Ectodermal cell (in vitro differentiated cells): ENCODE results near the gene PPIL6.

Experiments used
- H3K27ac ChIP-seq: 2 replicates; pipeline ENCODE4 v1.7.0; 2013; ENCODE audit warnings: mild to moderate bottlenecking, low read depth, low read length; ENCODE audit not compliant: insufficient read depth, poor library complexity, severe bottlenecking
- H3K27me3 ChIP-seq: 2 replicates; pipeline ENCODE4 v1.7.0; 2013; ENCODE audit warnings: mild to moderate bottlenecking, low read length; ENCODE audit not compliant: insufficient read depth, control insufficient read depth, poor library complexity, severe bottlenecking
- H3K36me3 ChIP-seq: one replicate; pipeline ENCODE4 v1.7.0; 2013; ENCODE audit warnings: low read length; ENCODE audit not compliant: control insufficient read depth, insufficient read depth
- H3K4me1 ChIP-seq: one replicate; pipeline ENCODE4 v1.7.0; 2013; ENCODE audit warnings: low read length; ENCODE audit not compliant: control insufficient read depth, insufficient read depth
- H3K4me3 ChIP-seq: 2 replicates; pipeline ENCODE4 v1.7.0; 2013; ENCODE audit warnings: low read depth, low read length, control low read depth; ENCODE audit not compliant: insufficient read depth
- H3K9me3 ChIP-seq: 2 replicates; pipeline ENCODE4 v1.7.0; 2013; ENCODE audit warnings: mild to moderate bottlenecking, low read length, moderate library complexity; ENCODE audit not compliant: control insufficient read depth
- WGBS, 2 experiments: methylation state at CpG; one replicate each; pipeline ENCODE4 v1.1.7; 2013; ENCODE audit warnings: missing lambda C conversion rate in 2 of 2; 5-methylcytosine and 5-hydroxymethylcytosine counted together

The PPIL6 gene

GRCh38 chr6:109449064-109449794 lies 8.8 kb upstream of the PPIL6 start:
- Histone ChIP-seq H3K9me3 (no peaks in the 10 kb centered on the region), H3K36me3 (peaks cover 23% of the 10 kb centered on the region), H3K4me1 (peaks cover 4% of the 10 kb centered on the region), H3K27ac (no peak overlapping the region), H3K4me3 (no peak overlapping the region), H3K27me3 (no peaks in the 10 kb centered on the region)
- 94% methylated on average over 19 of the region's 19 CpGs for WGBS, 2 experiments

- H3K27ac ChIP-seq, result no peak overlapping the region
- 91 to 93% methylated on average over 7 of the region's 7 CpGs for WGBS, 2 experiments
- H3K36me3 ChIP-seq, result peaks cover 29% of the 10 kb centered on the region
- H3K9me3 ChIP-seq, result no peaks in the 10 kb centered on the region
- H3K4me3 ChIP-seq, result no peak overlapping the region
- H3K27me3 ChIP-seq, result no peaks in the 10 kb centered on the region
- no peaks in the 10 kb centered on the region for H3K4me1 ChIP-seq
Measured at GRCh38 chr6:109448615-109449014, 8.2 kb upstream of the PPIL6 start.

- 90% methylated on average over 8 of the region's 8 CpGs for WGBS, 2 experiments
- Histone ChIP-seq H3K36me3 (peaks cover 33% of the 10 kb centered on the region), H3K4me1 (no peaks in the 10 kb centered on the region)
Measured at GRCh38 chr6:109447878-109448555, 7.6 kb upstream of the PPIL6 start.

GRCh38 chr6:109447087-109447486 lies 6.7 kb upstream of the PPIL6 start:
- Histone ChIP-seq H3K27me3 (no peaks in the 10 kb centered on the region), H3K4me1 (no peaks in the 10 kb centered on the region), H3K36me3 (peaks cover 31% of the 10 kb centered on the region), H3K9me3 (no peaks in the 10 kb centered on the region), H3K27ac (no peak overlapping the region), H3K4me3 (no peak overlapping the region)
- 96% methylated on average over 10 of the region's 10 CpGs for WGBS, 2 experiments

More at GRCh38 chr6:109447878-109448555, 7.6 kb upstream of the PPIL6 start:
- Histone ChIP-seq H3K9me3 (no peaks in the 10 kb centered on the region), H3K27me3 (no peaks in the 10 kb centered on the region), H3K4me3 (no peak overlapping the region), H3K27ac (no peak overlapping the region)

- no peaks in the 10 kb centered on the region for H3K27me3 ChIP-seq
- 98% methylated on average over 8 of the region's 8 CpGs for WGBS, 2 experiments
- H3K4me3 ChIP-seq, result no peak overlapping the region
- H3K36me3 ChIP-seq, result peaks cover 27% of the 10 kb centered on the region
- H3K4me1 ChIP-seq, result no peaks in the 10 kb centered on the region
- H3K27ac ChIP-seq, result no peak overlapping the region
- no peaks in the 10 kb centered on the region for H3K9me3 ChIP-seq
Measured at GRCh38 chr6:109446541-109446940, 6.1 kb upstream of the PPIL6 start.

- H3K27me3 ChIP-seq, result no peaks in the 10 kb centered on the region
- WGBS, 2 experiments, result 96 to 98% methylated on average over 15 of the region's 15 CpGs
- peaks cover 27% of the 10 kb centered on the region for H3K36me3 ChIP-seq
- no peaks in the 10 kb centered on the region for H3K9me3 ChIP-seq
- no peaks in the 10 kb centered on the region for H3K4me1 ChIP-seq
- H3K27ac ChIP-seq, result no peak overlapping the region
- no peak overlapping the region for H3K4me3 ChIP-seq
Measured at GRCh38 chr6:109446072-109446471, 5.6 kb upstream of the PPIL6 start.

- 94 to 95% methylated on average over 9 of the region's 9 CpGs for WGBS, 2 experiments
Measured at GRCh38 chr6:109445382-109445781, 5.0 kb upstream of the PPIL6 start.

GRCh38 chr6:109443425-109443950 lies 3.1 kb upstream of the PPIL6 start:
- no peak overlapping the region for H3K27ac ChIP-seq
- no peak overlapping the region for H3K4me3 ChIP-seq
- H3K36me3 ChIP-seq, result peaks cover 22% of the 10 kb centered on the region
- no peaks in the 10 kb centered on the region for H3K9me3 ChIP-seq
- WGBS, 2 experiments, result 95 to 96% methylated on average over 10 of the region's 10 CpGs
- no peaks in the 10 kb centered on the region for H3K4me1 ChIP-seq
- H3K27me3 ChIP-seq, result peaks cover 8% of the 10 kb centered on the region

More at GRCh38 chr6:109445382-109445781, 5.0 kb upstream of the PPIL6 start:
- H3K27ac ChIP-seq, result no peak overlapping the region
- H3K4me1 ChIP-seq, result no peaks in the 10 kb centered on the region
- H3K27me3 ChIP-seq, result no peaks in the 10 kb centered on the region
- no peak overlapping the region for H3K4me3 ChIP-seq
- H3K9me3 ChIP-seq, result no peaks in the 10 kb centered on the region
- peaks cover 22% of the 10 kb centered on the region for H3K36me3 ChIP-seq

- peaks cover 22% of the 10 kb centered on the region for H3K36me3 ChIP-seq
- no peaks in the 10 kb centered on the region for H3K9me3 ChIP-seq
- WGBS, 2 experiments, result 95 to 96% methylated on average over 6 of the region's 6 CpGs
Measured at GRCh38 chr6:109442393-109442924, 2.0 kb upstream of the PPIL6 start.

More at GRCh38 chr6:109442393-109442924, 2.0 kb upstream of the PPIL6 start:
- H3K4me1 ChIP-seq, result no peaks in the 10 kb centered on the region
- H3K27ac ChIP-seq, result no peak overlapping the region
- H3K4me3 ChIP-seq, result no peak overlapping the region
- peaks cover 8% of the 10 kb centered on the region for H3K27me3 ChIP-seq
